K562 (cell line): Measurements from ENCODE around the gene CREB5. TPM values are rescaled to one million over a fixed set of nuclear protein-coding genes. Genes with fewer than 3 reads are reported as not detected.

Source experiments
- ATAC-seq: fragments of 200-7000 bp; cut with Tn5 transposase; 3 replicates; pipeline ENCODE4 v1.9.1; 2020; ENCODE audit warnings: moderate library complexity
- BruUV-seq: library from RNA; stranded (reverse); fragments of 400-500 nt; replicated peaks from 2 replicates; lab custom pipeline; 2021; lab: Mats Ljungman, UMichigan
- CTCF ChIA-PET: fragments of 300-600 bp; formaldehyde crosslinking; extraction: SDS; loops from one replicate; lab custom pipeline; 2021; ENCODE audit warnings: low intra/inter-chr PET ratio; lab: Yijun Ruan, JAX
- POLR2A ChIA-PET: fragments of 300-600, 350-650 bp; sonication (Branson Sonifier 250); formaldehyde crosslinking; extraction: SDS; loops from one replicate; lab custom pipeline; 2021; ENCODE audit warnings: antibody characterized with exemption, inconsistent platforms; lab: Yijun Ruan, JAX
- DNase-seq, 4 experiments: peaks; one replicate each; pipeline versions ENCODE4 v3.0.0 to v3.0.0-alpha.2; 2011 to 2018; ENCODE audit warnings: low spot score in 3 of 4, mixed read lengths in 3 of 4; ENCODE audit errors: extremely low read depth in 1 of 4
- FAIRE-seq: peaks from 2 replicates; lab custom pipeline; 2011; peaks lifted over from hg19 to GRCh38; lab: Jason Lieb, UNC
- H2AFZ ChIP-seq: 2 replicates; pipeline ENCODE4 v1.6.0; 2011; ENCODE audit warnings: low read depth, low read length, control low read depth, inconsistent platforms
- H3K27ac ChIP-seq: fragments of 200-600 bp; 3 replicates; pipeline ENCODE4 v1.8.0; 2011; ENCODE audit warnings: low read depth, mild to moderate bottlenecking, control low read depth, inconsistent platforms, low read length, moderate library complexity, mixed read lengths; ENCODE audit errors: extremely low read depth
- H3K27me3 ChIP-seq, 2 experiments: fragments of 300-600 bp in 1 of 2; 2 replicates in 1 of 2; 3 replicates in 1 of 2; pipeline versions ENCODE4 v1.6.0 to v1.8.0; 2011; ENCODE audit warnings: inconsistent platforms in 2 of 2, low read length in 2 of 2, mild to moderate bottlenecking in 1 of 2, mixed read lengths in 1 of 2, moderate library complexity in 1 of 2; ENCODE audit not compliant: control insufficient read depth in 2 of 2, insufficient read depth in 2 of 2
- H3K36me3 ChIP-seq: fragments of 300-600 bp; 3 replicates; pipeline ENCODE4 v1.8.0; 2011; ENCODE audit warnings: mild to moderate bottlenecking, low read length, inconsistent platforms; ENCODE audit not compliant: control insufficient read depth, insufficient read depth
- H3K4me1 ChIP-seq, 2 experiments: fragments of 200-600 bp in 1 of 2; replicated peaks in 1 of 2; 2 replicates in 1 of 2; 3 replicates in 1 of 2; pipeline versions ENCODE4 v1.5.1 to v1.8.0; 2011; ENCODE audit warnings: inconsistent platforms in 2 of 2, low read length in 2 of 2, mild to moderate bottlenecking in 1 of 2, mixed read lengths in 1 of 2, moderate library complexity in 1 of 2; ENCODE audit not compliant: control insufficient read depth in 2 of 2, insufficient read depth in 2 of 2
- H3K4me2 ChIP-seq: 2 replicates; pipeline ENCODE4 v1.6.1; 2011; ENCODE audit warnings: low read length, control low read depth, inconsistent platforms, mixed read lengths; ENCODE audit not compliant: insufficient read depth
- H3K4me3 ChIP-seq: fragments of 200-600 bp; sonication (generic), shearing (Covaris generic); 2 replicates; pipeline ENCODE4 v1.5.1; 2016; ENCODE audit warnings: control low read depth, inconsistent platforms
- H3K79me2 ChIP-seq: fragments of 200-600 bp; 3 replicates; pipeline ENCODE4 v1.8.0; 2011; ENCODE audit warnings: low read length, inconsistent platforms; ENCODE audit not compliant: control insufficient read depth, insufficient read depth
- H3K9ac ChIP-seq, 2 experiments: 2 replicates each; pipeline versions ENCODE4 v1.6.0 to v1.6.1; 2011; ENCODE audit warnings: low read depth in 2 of 2, low read length in 2 of 2, control low read depth in 1 of 2, inconsistent platforms in 1 of 2, mild to moderate bottlenecking in 1 of 2, mixed read lengths in 1 of 2; ENCODE audit not compliant: insufficient read depth in 1 of 2
- H3K9me1 ChIP-seq: one replicate; pipeline ENCODE4 v1.6.0; 2011; ENCODE audit warnings: inconsistent platforms, mild to moderate bottlenecking, low read length, moderate library complexity; ENCODE audit not compliant: control insufficient read depth, insufficient read depth
- H3K9me3 ChIP-seq: replicated peaks from 2 replicates; pipeline ENCODE4 v1.5.1; 2011; ENCODE audit warnings: low read depth, low read length, inconsistent platforms; ENCODE audit not compliant: control insufficient read depth, insufficient read depth
- H4K20me1 ChIP-seq: replicated peaks from 2 replicates; pipeline ENCODE4 v1.6.1; 2011; ENCODE audit warnings: low read length, inconsistent platforms, mixed read lengths; ENCODE audit not compliant: control insufficient read depth, insufficient read depth
- CXXC5 ChIP-seq: fragments of 250-450 bp; sonication (Bioruptor Pico); IDR thresholded peaks from 2 replicates; pipeline ENCODE4 v1.8.0; 2022; ENCODE audit warnings: inconsistent platforms, mild to moderate bottlenecking, moderate library complexity
- ELF4 ChIP-seq: fragments of 450-650 bp; formaldehyde crosslinking; IDR thresholded peaks from 2 replicates; pipeline ENCODE4 v1.4.0; 2022; ENCODE audit warnings: missing genetic modification characterization
- HOXB6 ChIP-seq: fragments of 250-450 bp; sonication (Bioruptor Pico); IDR thresholded peaks from 2 replicates; pipeline ENCODE4 v1.5.1; 2022; ENCODE audit warnings: mild to moderate bottlenecking, borderline replicate concordance
- IFI16 ChIP-seq: fragments of 250-450 bp; sonication (Bioruptor Pico); IDR thresholded peaks from 2 replicates; pipeline ENCODE4 v2.1.2; 2022; ENCODE audit warnings: mild to moderate bottlenecking, inconsistent platforms
- NR3C1 ChIP-seq: sonication (generic); formaldehyde crosslinking; IDR thresholded peaks from 2 replicates; pipeline ENCODE4 v1.8.1; 2022; ENCODE audit warnings: missing genetic modification reagents
- SIX5 ChIP-seq, 2 experiments: IDR thresholded peaks; 2 replicates each; pipeline ENCODE4 v1.6.1; 2011; ENCODE audit warnings: low read length in 2 of 2, borderline replicate concordance in 1 of 2, low read depth in 1 of 2, mild to moderate bottlenecking in 1 of 2, moderate library complexity in 1 of 2; ENCODE audit not compliant: insufficient read depth in 1 of 2
- ZNF174 ChIP-seq: fragments of 250-450 bp; sonication (Bioruptor Pico); IDR thresholded peaks from 2 replicates; pipeline ENCODE4 v1.4.0; 2020; ENCODE audit warnings: mild to moderate bottlenecking
- ZNF224 ChIP-seq: sonication (generic); formaldehyde crosslinking; IDR thresholded peaks from 2 replicates; pipeline ENCODE4 v1.8.0; 2022; ENCODE audit warnings: mild to moderate bottlenecking, missing genetic modification reagents
- ZNF586 ChIP-seq: fragments of 450-650 bp; formaldehyde crosslinking; conservative IDR thresholded peaks from 2 replicates; pipeline ENCODE4 v1.4.0; 2020; ENCODE audit warnings: mild to moderate bottlenecking, moderate library complexity
- WGBS: fragments of 100-300 bp; shearing (Covaris generic); methylation state at CpG from one replicate; pipeline ENCODE4 v1.1.6; 2016; ENCODE audit warnings: low coverage, mixed read lengths; ENCODE audit not compliant: insufficient coverage; ENCODE audit errors: missing lambda C conversion rate; 5-methylcytosine and 5-hydroxymethylcytosine counted together
- in situ Hi-C: fragments of 300-500 bp; cut with MboI; formaldehyde crosslinking; loops from 4 replicates; pipeline ENCODE4 v1.15.0; 2018; ENCODE audit warnings: inconsistent platforms, mixed read lengths
- intact Hi-C: fragments of 100-400 bp; cut with micrococcal nuclease; formaldehyde crosslinking; loops from 2 replicates; pipeline ENCODE4 v1.14.2; 2022
- polyA plus RNA-seq, 8 experiments: library from polyadenylated mRNA; depleted of rRNA in 4 of 8; stranded (reverse) in 5 of 8; unstranded in 3 of 8; fragments of >200 nt; fragmentation: Nextera tagmentation in 2 of 8; fragmentation: Illumina TruSeq in 1 of 8; extraction: Ambion mirVana in 2 of 8; extraction: Trizol in 1 of 8; gene quantifications; 2 replicates each; pipeline versions ENCODE4 v1.2.1 to v1.2.3, GENCODE V29; 2011 to 2014; ENCODE audit warnings: inconsistent platforms in 1 of 8, missing spikeins in 1 of 8
- total RNA-seq, 7 experiments: library from RNA; depleted of rRNA in 6 of 7; stranded (reverse); fragments of >200 nt in 6 of 7; fragmentation: Illumina TruSeq in 2 of 7; extraction: Trizol in 2 of 7; gene quantifications; 2 replicates each; pipeline versions ENCODE4 v1.2.1 to v1.2.3, GENCODE V29; 2011 to 2021; ENCODE audit warnings: low replicate concordance in 1 of 7
- TF ChIP-seq, protein P1 (sequence below): IDR thresholded peaks from 2 replicates; pipeline ENCODE4 v1.6.1; 2016; ENCODE audit warnings: missing genetic modification characterization, missing compliant biosample characterization
- TF ChIP-seq, protein P2 (sequence below): fragments of 250-450 bp; sonication (Bioruptor Pico); IDR thresholded peaks from 2 replicates; pipeline ENCODE4 v1.5.0; 2020; ENCODE audit warnings: mild to moderate bottlenecking
- TF ChIP-seq, protein P3 (sequence below), 2 experiments: fragments of 450-650 bp; conservative IDR thresholded peaks; 2 replicates each; pipeline ENCODE4 v1.6.1; 2017; ENCODE audit warnings: mild to moderate bottlenecking in 2 of 2, moderate library complexity in 2 of 2
- TF ChIP-seq, protein P4 (sequence below): fragments of 250-450 bp; sonication (Bioruptor Pico); IDR thresholded peaks from 2 replicates; pipeline ENCODE4 v1.4.0; 2020; ENCODE audit warnings: mild to moderate bottlenecking, moderate library complexity, borderline replicate concordance

CREB5 gene
- total and polyA plus RNA-seq, 9 of the 15 experiments (the other 6 are each of a cell fraction or from before 2014, with no cell fraction given), result 0.33 to 6.4 (median 1.8) TPM

DNA sequence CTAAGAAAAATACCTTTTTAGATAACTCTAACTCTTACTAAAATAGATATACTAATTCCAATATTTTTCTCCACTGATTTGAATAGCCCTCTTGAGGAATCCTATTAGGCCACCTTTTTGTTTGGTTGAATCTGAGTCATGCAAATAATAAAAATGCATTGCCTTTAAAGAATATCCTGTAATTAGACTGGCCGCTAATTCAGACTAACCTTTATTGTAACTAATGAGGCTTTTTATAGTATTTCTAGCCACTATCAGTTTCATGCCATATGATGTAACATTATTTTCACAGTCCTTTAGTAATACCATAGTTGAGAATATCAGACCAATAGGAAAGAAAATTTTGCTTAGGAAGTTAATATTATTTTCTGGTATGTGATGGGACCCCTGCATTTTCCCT is 90.1 kb downstream of the CREB5 start (continued):
- no peak for TF ChIP-seq NR3C1 (CRISPR knock-in tag)
- TF ChIP-seq, protein P1, sequence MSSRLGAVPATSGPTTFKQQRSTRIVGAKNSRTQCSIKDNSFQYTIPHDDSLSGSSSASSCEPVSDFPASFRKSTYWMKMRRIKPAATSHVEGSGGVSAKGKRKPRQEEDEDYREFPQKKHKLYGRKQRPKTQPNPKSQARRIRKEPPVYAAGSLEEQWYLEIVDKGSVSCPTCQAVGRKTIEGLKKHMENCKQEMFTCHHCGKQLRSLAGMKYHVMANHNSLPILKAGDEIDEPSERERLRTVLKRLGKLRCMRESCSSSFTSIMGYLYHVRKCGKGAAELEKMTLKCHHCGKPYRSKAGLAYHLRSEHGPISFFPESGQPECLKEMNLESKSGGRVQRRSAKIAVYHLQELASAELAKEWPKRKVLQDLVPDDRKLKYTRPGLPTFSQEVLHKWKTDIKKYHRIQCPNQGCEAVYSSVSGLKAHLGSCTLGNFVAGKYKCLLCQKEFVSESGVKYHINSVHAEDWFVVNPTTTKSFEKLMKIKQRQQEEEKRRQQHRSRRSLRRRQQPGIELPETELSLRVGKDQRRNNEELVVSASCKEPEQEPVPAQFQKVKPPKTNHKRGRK (tag), result no peak
- no peak for TF ChIP-seq CXXC5 (CRISPR knock-in tag)
- TF ChIP-seq, protein P2, sequence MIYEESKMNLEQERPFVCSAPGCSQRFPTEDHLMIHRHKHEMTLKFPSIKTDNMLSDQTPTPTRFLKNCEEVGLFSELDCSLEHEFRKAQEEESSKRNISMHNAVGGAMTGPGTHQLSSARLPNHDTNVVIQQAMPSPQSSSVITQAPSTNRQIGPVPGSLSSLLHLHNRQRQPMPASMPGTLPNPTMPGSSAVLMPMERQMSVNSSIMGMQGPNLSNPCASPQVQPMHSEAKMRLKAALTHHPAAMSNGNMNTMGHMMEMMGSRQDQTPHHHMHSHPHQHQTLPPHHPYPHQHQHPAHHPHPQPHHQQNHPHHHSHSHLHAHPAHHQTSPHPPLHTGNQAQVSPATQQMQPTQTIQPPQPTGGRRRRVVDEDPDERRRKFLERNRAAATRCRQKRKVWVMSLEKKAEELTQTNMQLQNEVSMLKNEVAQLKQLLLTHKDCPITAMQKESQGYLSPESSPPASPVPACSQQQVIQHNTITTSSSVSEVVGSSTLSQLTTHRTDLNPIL (CRISPR knock-in tag), result no peak
- no peak for TF ChIP-seq ZNF224
- TF ChIP-seq ELF4, result no peak

DNA sequence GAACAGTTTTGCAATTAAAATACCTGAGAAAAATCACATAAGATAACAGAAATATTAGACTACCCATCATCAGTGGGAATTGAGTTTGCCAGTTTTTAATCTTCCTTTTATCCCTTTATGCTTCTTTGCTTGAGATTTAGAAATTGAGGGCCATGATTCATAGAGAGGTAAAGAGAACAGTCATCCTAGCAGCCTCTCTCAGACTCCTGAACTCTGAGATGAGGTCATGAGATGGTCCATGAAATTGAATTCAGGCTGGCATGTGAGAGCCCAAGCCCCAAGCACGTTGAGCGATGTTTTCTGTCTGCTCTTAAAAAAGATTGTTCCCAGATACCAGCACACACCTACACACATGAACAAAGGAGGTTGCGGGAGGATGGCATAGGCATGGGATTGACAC is 91.1 kb downstream of the CREB5 start:
- Histone ChIP-seq H3K4me1 (no peaks in the 10 kb centered on the region), H3K9me3 (no peaks in the 10 kb centered on the region), H3K4me2 (no peak overlapping the region), H3K27me3 (0 out of 5 replicates have a peak, but pooled peaks cover 0 to 4% of the 10 kb centered on the region in 2 experiments), H3K79me2 (no peaks in the 10 kb centered on the region), H2AFZ (no peak overlapping the region), H3K9me1 (no peaks in the 10 kb centered on the region), H3K36me3 (no peaks in the 10 kb centered on the region), H4K20me1 (no peaks in the 10 kb centered on the region), H3K9ac (no peak overlapping the region), H3K4me3 (no peak overlapping the region), H3K27ac (no peak overlapping the region)
- ChIA-PET CTCF (no interaction called here), POLR2A (no interaction called here)
- BruUV-seq, result no TSS peak
- in situ Hi-C loops (no loop called here), intact Hi-C loops (no loop called here)
- no peak for DNase-seq
- 0% methylated on average over 3 of the region's 3 CpGs for WGBS
- no peak for FAIRE-seq
- no peak for ATAC-seq
- TF ChIP-seq, protein P3, sequence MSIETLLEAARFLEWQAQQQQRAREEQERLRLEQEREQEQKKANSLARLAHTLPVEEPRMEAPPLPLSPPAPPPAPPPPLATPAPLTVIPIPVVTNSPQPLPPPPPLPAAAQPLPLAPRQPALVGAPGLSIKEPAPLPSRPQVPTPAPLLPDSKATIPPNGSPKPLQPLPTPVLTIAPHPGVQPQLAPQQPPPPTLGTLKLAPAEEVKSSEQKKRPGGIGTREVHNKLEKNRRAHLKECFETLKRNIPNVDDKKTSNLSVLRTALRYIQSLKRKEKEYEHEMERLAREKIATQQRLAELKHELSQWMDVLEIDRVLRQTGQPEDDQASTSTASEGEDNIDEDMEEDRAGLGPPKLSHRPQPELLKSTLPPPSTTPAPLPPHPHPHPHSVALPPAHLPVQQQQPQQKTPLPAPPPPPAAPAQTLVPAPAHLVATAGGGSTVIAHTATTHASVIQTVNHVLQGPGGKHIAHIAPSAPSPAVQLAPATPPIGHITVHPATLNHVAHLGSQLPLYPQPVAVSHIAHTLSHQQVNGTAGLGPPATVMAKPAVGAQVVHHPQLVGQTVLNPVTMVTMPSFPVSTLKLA (conservative IDR thresholded peaks at IDR 0.05), result no peak
- TF ChIP-seq SIX5 (IDR thresholded peaks at IDR 0.05; ENCODE audit: borderline replicate concordance in 1 of 2, insufficient read depth in 1 of 2, low read depth in 1 of 2, low read length in 2 of 2), result no peak
- TF ChIP-seq HOXB6 (CRISPR knock-in tag), result no peak
- no peak for TF ChIP-seq ZNF586 (CRISPR knock-in tag)
- TF ChIP-seq, protein P4, sequence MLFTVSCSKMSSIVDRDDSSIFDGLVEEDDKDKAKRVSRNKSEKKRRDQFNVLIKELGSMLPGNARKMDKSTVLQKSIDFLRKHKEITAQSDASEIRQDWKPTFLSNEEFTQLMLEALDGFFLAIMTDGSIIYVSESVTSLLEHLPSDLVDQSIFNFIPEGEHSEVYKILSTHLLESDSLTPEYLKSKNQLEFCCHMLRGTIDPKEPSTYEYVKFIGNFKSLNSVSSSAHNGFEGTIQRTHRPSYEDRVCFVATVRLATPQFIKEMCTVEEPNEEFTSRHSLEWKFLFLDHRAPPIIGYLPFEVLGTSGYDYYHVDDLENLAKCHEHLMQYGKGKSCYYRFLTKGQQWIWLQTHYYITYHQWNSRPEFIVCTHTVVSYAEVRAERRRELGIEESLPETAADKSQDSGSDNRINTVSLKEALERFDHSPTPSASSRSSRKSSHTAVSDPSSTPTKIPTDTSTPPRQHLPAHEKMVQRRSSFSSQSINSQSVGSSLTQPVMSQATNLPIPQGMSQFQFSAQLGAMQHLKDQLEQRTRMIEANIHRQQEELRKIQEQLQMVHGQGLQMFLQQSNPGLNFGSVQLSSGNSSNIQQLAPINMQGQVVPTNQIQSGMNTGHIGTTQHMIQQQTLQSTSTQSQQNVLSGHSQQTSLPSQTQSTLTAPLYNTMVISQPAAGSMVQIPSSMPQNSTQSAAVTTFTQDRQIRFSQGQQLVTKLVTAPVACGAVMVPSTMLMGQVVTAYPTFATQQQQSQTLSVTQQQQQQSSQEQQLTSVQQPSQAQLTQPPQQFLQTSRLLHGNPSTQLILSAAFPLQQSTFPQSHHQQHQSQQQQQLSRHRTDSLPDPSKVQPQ (CRISPR knock-in tag), result no peak
- no peak for TF ChIP-seq IFI16
- TF ChIP-seq ZNF174 (CRISPR knock-in tag), result no peak
